Common myeloid progenitor, CD34-positive (primary cell): ENCODE measurements around the gene SLC15A3.
"Not testable (repeated sequence)": the region's sequence is repeated elsewhere in the genome, so short reads cannot be mapped to it uniquely, and the experiment has no call there.

ENCODE experiments used
- CTCF ChIA-PET: fragments of 350-600 bp; sonication (Branson Sonifier 250); formaldehyde crosslinking; loops from one replicate; lab custom pipeline; 2021; ENCODE audit warnings: antibody characterized with exemption; lab: Charles Lee
- POLR2A ChIA-PET: fragments of 350-600 bp; sonication (Branson Sonifier 250); formaldehyde crosslinking; loops from one replicate; lab custom pipeline; 2021; ENCODE audit warnings: antibody characterized with exemption; lab: Charles Lee
- DNase-seq, 3 donors: peaks; one replicate each; pipeline versions ENCODE4 v3.0.0 to v3.0.0-alpha.2; 2013
- H3K27ac ChIP-seq, 2 experiments: 1 replicate in 1 of 2; 2 replicates in 1 of 2; pipeline ENCODE4 v1.7.0; 2013; ENCODE audit warnings: inconsistent platforms in 2 of 2, low read length in 2 of 2, mild to moderate bottlenecking in 2 of 2, low read depth in 1 of 2, moderate library complexity in 1 of 2; ENCODE audit not compliant: severe bottlenecking in 2 of 2, insufficient read depth in 1 of 2, poor library complexity in 1 of 2
- H3K27me3 ChIP-seq, 5 experiments: replicated peaks in 2 of 5; 1 replicate in 3 of 5; 2 replicates in 2 of 5; pipeline versions ENCODE4 v1.6.1 to v1.7.0; 2013; ENCODE audit warnings: low read length in 4 of 5, mild to moderate bottlenecking in 2 of 5, moderate library complexity in 2 of 5, inconsistent platforms in 1 of 5; ENCODE audit not compliant: insufficient read depth in 5 of 5, control insufficient read depth in 4 of 5
- H3K36me3 ChIP-seq, 4 experiments: 1 replicate in 2 of 4; 2 replicates in 2 of 4; pipeline versions ENCODE4 v1.6.1 to v1.7.0; 2013; ENCODE audit warnings: low read length in 3 of 4, control low read depth in 1 of 4, mild to moderate bottlenecking in 1 of 4; ENCODE audit not compliant: control insufficient read depth in 4 of 4, insufficient read depth in 4 of 4
- H3K4me1 ChIP-seq, 4 experiments: 1 replicate in 3 of 4; 2 replicates in 1 of 4; pipeline versions ENCODE4 v1.6.1 to v1.7.1; 2013; ENCODE audit warnings: low read length in 3 of 4, mild to moderate bottlenecking in 3 of 4, control low read depth in 1 of 4, inconsistent platforms in 1 of 4, moderate library complexity in 1 of 4; ENCODE audit not compliant: control insufficient read depth in 4 of 4, insufficient read depth in 4 of 4; ENCODE audit errors: control extremely low read depth in 1 of 4
- H3K4me3 ChIP-seq, 7 experiments: 1 replicate in 4 of 7; 2 replicates in 3 of 7; pipeline versions ENCODE4 v1.5.1 to v1.7.0; 2013; ENCODE audit warnings: mild to moderate bottlenecking in 7 of 7, low read length in 6 of 7, moderate library complexity in 6 of 7, inconsistent platforms in 2 of 7, low read depth in 2 of 7, control low read depth in 1 of 7; ENCODE audit not compliant: insufficient read depth in 4 of 7, control insufficient read depth in 1 of 7; ENCODE audit errors: extremely low read depth in 1 of 7
- H3K9me3 ChIP-seq, 5 experiments: 1 replicate in 4 of 5; 2 replicates in 1 of 5; pipeline versions ENCODE4 v1.6.1 to v1.7.1; 2013; ENCODE audit warnings: low read length in 4 of 5, mild to moderate bottlenecking in 2 of 5, inconsistent platforms in 1 of 5, low read depth in 1 of 5, moderate library complexity in 1 of 5; ENCODE audit not compliant: control insufficient read depth in 4 of 5, insufficient read depth in 2 of 5; ENCODE audit errors: control extremely low read depth in 1 of 5
- WGBS: methylation state at CpG from one replicate; pipeline ENCODE4 v1.1.5; 2013; ENCODE audit not compliant: insufficient coverage; 5-methylcytosine and 5-hydroxymethylcytosine counted together

SLC15A3 gene

DNA sequence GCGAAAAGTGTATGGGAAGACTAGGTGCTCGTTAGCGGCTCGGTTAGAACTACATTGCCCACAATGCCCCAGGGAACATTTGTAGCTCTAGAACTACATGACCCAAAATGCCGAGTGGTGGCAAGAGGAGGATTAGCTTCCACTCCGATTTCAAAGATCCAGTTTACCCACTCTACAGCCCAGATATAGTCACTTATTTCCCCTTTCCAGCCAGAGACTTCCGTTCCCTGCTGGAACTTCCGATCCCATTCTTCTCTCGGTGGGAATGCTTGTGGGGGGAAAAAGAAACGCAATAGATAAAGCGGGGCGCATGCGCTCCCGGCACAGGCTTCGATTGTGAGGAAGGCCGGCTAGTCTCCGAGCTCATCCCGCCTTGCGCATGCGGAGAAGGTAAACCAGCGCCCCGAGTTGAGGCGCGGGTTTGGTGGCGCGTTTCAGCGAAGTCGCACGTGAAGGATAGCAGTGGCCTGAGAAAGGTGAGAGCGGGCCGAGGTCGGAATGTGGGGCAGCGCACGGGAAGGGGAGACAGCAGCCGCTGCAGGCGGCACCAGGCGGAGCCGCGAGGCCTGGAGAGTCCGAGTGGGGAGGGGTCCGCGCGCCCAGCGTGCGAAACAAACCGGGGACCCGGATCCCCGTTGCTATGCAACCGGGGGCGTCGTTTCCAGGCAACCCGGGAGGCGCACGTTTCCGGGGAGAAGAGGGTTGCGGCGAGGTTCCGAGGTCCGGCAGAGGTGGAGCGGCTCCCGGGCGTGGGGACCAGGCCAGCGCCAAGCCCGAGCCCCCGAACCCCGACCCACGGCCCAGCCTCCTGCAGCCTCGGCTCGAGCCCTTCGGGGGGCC lies 38.0 kb downstream of the SLC15A3 start, which contains the start of gene TMEM109:
TMEM109 (plus strand) TSS at position 366 of the 840 bp plus-strand sequence. CDS start 5,536 bp downstream, outside the sequence.
- Histone ChIP-seq H3K36me3 (peaks cover 2 to 9% (median 5%) of the 10 kb centered on the region in 4 experiments), H3K4me1 (peaks cover 23 to 46% (median 39%) of the 10 kb centered on the region in 4 experiments), H3K9me3 (no peaks in the 10 kb centered on the region), H3K27ac (peak within 1 kb of the TSS; percentile 62 to 92), H3K27me3 (no peaks in the 10 kb centered on the region), H3K4me3 (peak within 1 kb of the TSS; percentile 50 to 98 (median 92))
- DNase-seq = peak; percentile 78 to 89 (median 83)
- WGBS = under 1% methylated on average over 56 of the region's 70 CpGs
- POLR2A ChIA-PET = interaction anchor here (0.6 to 1.1 kb wide), 3 partner anchors 10 to 19 kb away, joined by 3 to 4 read pairs (median 3); partner anchors contain the start of gene TMEM132A
- CTCF ChIA-PET = interaction anchor here (0.8 to 2.3 kb wide), 4 partner anchors 9 to 36 kb away, joined by 4 to 13 read pairs (median 8); no protein-coding TSS in a partner anchor

- DNase-seq = no peak
- peaks cover 0 to 9% (median 5%) of the 10 kb centered on the region in 4 experiments for H3K36me3 ChIP-seq
- peaks cover 21 to 41% (median 35%) of the 10 kb centered on the region in 4 experiments for H3K4me1 ChIP-seq
- peak overlapping the region in 1 of 2 experiments; percentile 92 for H3K27ac ChIP-seq
- H3K27me3 ChIP-seq = no peaks in the 10 kb centered on the region
- no peaks in the 10 kb centered on the region for H3K9me3 ChIP-seq
- ChIA-PET POLR2A (interaction anchor here (1.1 kb wide), 1 partner anchor 11 kb away, joined by 3 read pairs; the partner anchor contains the start of gene TMEM132A), CTCF (interaction anchor here (0.8 to 2.3 kb wide), 5 partner anchors 8 to 37 kb away, joined by 3 to 13 read pairs (median 8); no protein-coding TSS in a partner anchor)
- peak overlapping the region in 5 of 7 experiments; percentile 80 to 98 (median 92) for H3K4me3 ChIP-seq
- WGBS = 92% methylated on average over 22 of the region's 22 CpGs
These were observed 39.0 kb downstream of the SLC15A3 start for GRCh38 chr11:60912851-60913528.

DNA sequence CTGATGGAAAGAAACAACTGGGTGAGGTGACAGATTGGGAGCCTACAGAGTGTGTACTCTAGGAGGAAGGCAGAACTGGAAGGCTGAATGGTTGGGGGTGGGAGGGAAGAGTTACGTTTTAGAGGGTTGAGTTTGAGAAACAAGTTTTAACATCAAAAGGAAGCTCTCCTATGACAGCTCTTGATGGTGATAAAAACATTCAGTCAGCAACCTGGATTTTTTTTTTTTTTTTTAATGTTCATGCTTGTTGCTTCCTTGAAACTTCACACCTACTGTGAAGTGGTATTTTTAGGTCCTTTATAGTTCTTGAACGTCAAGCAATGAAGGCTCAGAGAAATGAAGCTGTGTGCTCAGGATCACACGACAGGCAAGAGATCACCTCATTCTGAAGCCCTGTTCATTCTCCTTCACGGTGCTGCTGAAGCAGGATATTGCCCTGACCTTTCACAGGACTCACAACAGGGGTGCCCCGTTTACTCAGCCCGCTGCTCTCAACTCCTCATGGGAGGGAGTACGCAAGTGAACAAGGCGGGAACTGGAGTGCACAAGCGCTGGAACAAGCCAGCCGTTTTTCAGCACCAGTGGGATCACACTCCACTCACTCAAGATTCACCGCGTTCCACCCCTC lies 39.6 kb downstream of the SLC15A3 start:
- H3K4me3 ChIP-seq = no peak overlapping the region
- no peak for DNase-seq
- H3K4me1 ChIP-seq = peaks cover 21 to 41% (median 36%) of the 10 kb centered on the region in 4 experiments
- no peaks in the 10 kb centered on the region for H3K27me3 ChIP-seq
- H3K36me3 ChIP-seq = peaks cover 0 to 6% (median 5%) of the 10 kb centered on the region in 4 experiments
- POLR2A ChIA-PET = no interaction called here
- no peak overlapping the region for H3K27ac ChIP-seq
- CTCF ChIA-PET = interaction anchor here (0.8 to 2.0 kb wide), 2 partner anchors 10 to 13 kb away, joined by 3 to 9 read pairs; no protein-coding TSS in a partner anchor
- H3K9me3 ChIP-seq = no peaks in the 10 kb centered on the region
- WGBS = 92% methylated on average over 12 of the region's 12 CpGs

GRCh38 chr11:60910711-60911380 lies 41.1 kb downstream of the SLC15A3 start:
- no peaks in the 10 kb centered on the region for H3K27me3 ChIP-seq
- H3K4me3 ChIP-seq = no peak overlapping the region
- ChIA-PET POLR2A (no interaction called here), CTCF (interaction anchor here (0.7 kb wide), 1 partner anchor 12 kb away, joined by 4 read pairs; no protein-coding TSS in a partner anchor)
- H3K27ac ChIP-seq = no peak overlapping the region
- WGBS = 63% methylated on average over 5 of the region's 5 CpGs
- no peaks in the 10 kb centered on the region for H3K36me3 ChIP-seq
- peaks cover 17 to 46% (median 36%) of the 10 kb centered on the region in 4 experiments for H3K4me1 ChIP-seq
- no peaks in the 10 kb centered on the region for H3K9me3 ChIP-seq
- DNase-seq = no peak

DNA sequence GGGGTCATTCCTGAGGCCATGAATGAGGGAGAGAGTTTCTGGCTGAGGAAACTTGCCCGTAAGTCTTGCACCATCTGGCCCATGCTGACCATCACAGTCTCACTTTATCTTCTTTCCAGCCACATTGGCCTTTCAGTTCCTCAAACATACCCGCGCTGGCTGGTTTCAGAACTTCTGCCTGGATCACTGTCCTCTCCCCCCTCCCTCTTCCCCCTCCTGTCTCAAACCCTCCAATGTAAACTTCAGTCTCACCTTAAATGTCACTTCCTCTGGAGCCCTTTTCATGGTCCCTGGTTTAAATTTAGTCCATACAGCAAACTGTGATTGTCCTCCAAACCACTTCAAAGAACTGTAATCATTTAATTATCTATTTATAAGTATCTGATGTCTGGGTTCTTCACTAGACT lies 41.7 kb downstream of the SLC15A3 start:
- peak in 1 of 3 donors; percentile 17 for DNase-seq
- H3K9me3 ChIP-seq = no peaks in the 10 kb centered on the region
- no peak overlapping the region for H3K27ac ChIP-seq
- no peaks in the 10 kb centered on the region for H3K36me3 ChIP-seq
- peaks cover 19 to 46% (median 36%) of the 10 kb centered on the region in 4 experiments for H3K4me1 ChIP-seq
- POLR2A ChIA-PET = no interaction called here
- 79% methylated on average over 3 of the region's 3 CpGs for WGBS
- no peak overlapping the region for H3K4me3 ChIP-seq
- CTCF ChIA-PET = interaction anchor here (1.8 kb wide), 1 partner anchor 11 kb away, joined by 8 read pairs; no protein-coding TSS in a partner anchor
- H3K27me3 ChIP-seq = no peaks in the 10 kb centered on the region

GRCh38 chr11:60909680-60910280 lies 42.2 kb downstream of the SLC15A3 start:
- H3K4me3 ChIP-seq, H3K36me3 ChIP-seq, H3K9me3 ChIP-seq, H3K27me3 ChIP-seq, POLR2A ChIA-PET, DNase-seq, H3K27ac ChIP-seq: not testable (repeated sequence)
- CTCF ChIA-PET = interaction anchor here (0.6 to 1.8 kb wide), 3 partner anchors 9 to 1180 kb away, joined by 3 to 8 read pairs (median 3); no protein-coding TSS in a partner anchor
- 97% methylated on average over 3 of the region's 3 CpGs for WGBS
- H3K4me1 ChIP-seq = peaks cover 19 to 46% (median 36%) of the 10 kb centered on the region in 4 experiments
